HepG2 (cell line): Measurements from ENCODE around the gene SBNO2. TPM values are rescaled to one million over a fixed set of nuclear protein-coding genes. Genes with fewer than 3 reads are reported as not detected.

ENCODE experiments used
- ATF4 ChIP-seq, 2 experiments: fragments of 450-650 bp in 1 of 2; sonication (generic) in 1 of 2; formaldehyde crosslinking; IDR thresholded peaks; 2 replicates each; pipeline versions ENCODE4 v1.5.0 to v1.8.0; 2020 to 2022; ENCODE audit warnings: mild to moderate bottlenecking in 1 of 2, missing genetic modification reagents in 1 of 2
- CREB1 ChIP-seq, 2 experiments: fragments of 450-650 bp in 1 of 2; IDR thresholded peaks; 2 replicates each; pipeline ENCODE4 v1.6.1; 2016 to 2017; ENCODE audit warnings: control low read depth in 1 of 2, mild to moderate bottlenecking in 1 of 2, missing compliant biosample characterization in 1 of 2, missing genetic modification characterization in 1 of 2
- MLX ChIP-seq: IDR thresholded peaks from 2 replicates; pipeline ENCODE4 v1.6.1; 2016
- NFE2L1 ChIP-seq: sonication (generic); formaldehyde crosslinking; IDR thresholded peaks from 2 replicates; pipeline ENCODE4 v1.4.0; 2020; ENCODE audit warnings: missing genetic modification reagents, mild to moderate bottlenecking, borderline replicate concordance
- NPAS2 ChIP-seq: sonication (generic); formaldehyde crosslinking; IDR thresholded peaks from 2 replicates; pipeline ENCODE4 v1.8.0; 2022; ENCODE audit warnings: mild to moderate bottlenecking, missing genetic modification reagents, borderline replicate concordance
- PCBP1 ChIP-seq: fragments of 200-400 bp; formaldehyde crosslinking; IDR thresholded peaks from 2 replicates; pipeline ENCODE4 v1.6.1; 2017; ENCODE audit warnings: mild to moderate bottlenecking, low read depth, low read length, borderline replicate concordance
- SATB2 ChIP-seq: sonication (generic); formaldehyde crosslinking; IDR thresholded peaks from 2 replicates; pipeline ENCODE4 v1.5.0; 2020; ENCODE audit warnings: missing genetic modification reagents
- SUZ12 ChIP-seq: fragments of 150-350 bp; IDR thresholded peaks from 2 replicates; pipeline ENCODE4 v1.6.1; 2014; ENCODE audit warnings: low read depth, low read length
- TGIF2 ChIP-seq: IDR thresholded peaks from 2 replicates; pipeline ENCODE4 v1.6.1; 2016; ENCODE audit warnings: control low read depth, missing compliant biosample characterization
- ZNF326 ChIP-seq: sonication (generic); formaldehyde crosslinking; IDR thresholded peaks from 2 replicates; pipeline ENCODE4 v1.4.0; 2020; ENCODE audit warnings: missing genetic modification reagents, borderline replicate concordance
- ZXDC ChIP-seq: sonication (generic); formaldehyde crosslinking; IDR thresholded peaks from 2 replicates; pipeline ENCODE4 v1.5.0; 2020; ENCODE audit warnings: mild to moderate bottlenecking, missing genetic modification reagents
- polyA plus RNA-seq, 8 experiments: library from polyadenylated mRNA; depleted of rRNA in 3 of 8; stranded (reverse) in 7 of 8; unstranded in 1 of 8; fragments of >200 nt; fragmentation: Illumina TruSeq in 4 of 8; extraction: Trizol in 4 of 8; gene quantifications; 2 replicates each; pipeline versions ENCODE4 v1.2.1 to v1.2.3, GENCODE V29; 2011 to 2016; ENCODE audit warnings: low read depth in 4 of 8, missing spikeins in 1 of 8, mixed read lengths in 1 of 8; ENCODE audit not compliant: insufficient read depth in 1 of 8
- total RNA-seq, 5 experiments: library from RNA; depleted of rRNA; stranded (reverse); fragments of >200 nt; fragmentation: Illumina TruSeq; extraction: Trizol; gene quantifications; 2 replicates each; pipeline ENCODE4 v1.2.3, GENCODE V29; 2016; ENCODE audit warnings: low read depth in 1 of 5
- TF ChIP-seq, protein P1 (sequence below): sonication (generic); formaldehyde crosslinking; IDR thresholded peaks from 2 replicates; pipeline ENCODE4 v1.4.0; 2020; ENCODE audit warnings: missing genetic modification reagents, borderline replicate concordance
- TF ChIP-seq, protein P2 (sequence below): sonication (generic); formaldehyde crosslinking; IDR thresholded peaks from 2 replicates; pipeline ENCODE4 v1.4.0; 2020; ENCODE audit warnings: missing genetic modification reagents
- TF ChIP-seq, protein P3 (sequence below): sonication (generic); formaldehyde crosslinking; IDR thresholded peaks from 2 replicates; pipeline ENCODE4 v1.5.1; 2020; ENCODE audit warnings: mild to moderate bottlenecking, missing genetic modification reagents, moderate library complexity

Gene SBNO2
- total and polyA plus RNA-seq, 2 of the 13 experiments (the other 11 are each of a cell fraction or from before 2014, with no cell fraction given): 8.6 to 10.4 TPM

DNA sequence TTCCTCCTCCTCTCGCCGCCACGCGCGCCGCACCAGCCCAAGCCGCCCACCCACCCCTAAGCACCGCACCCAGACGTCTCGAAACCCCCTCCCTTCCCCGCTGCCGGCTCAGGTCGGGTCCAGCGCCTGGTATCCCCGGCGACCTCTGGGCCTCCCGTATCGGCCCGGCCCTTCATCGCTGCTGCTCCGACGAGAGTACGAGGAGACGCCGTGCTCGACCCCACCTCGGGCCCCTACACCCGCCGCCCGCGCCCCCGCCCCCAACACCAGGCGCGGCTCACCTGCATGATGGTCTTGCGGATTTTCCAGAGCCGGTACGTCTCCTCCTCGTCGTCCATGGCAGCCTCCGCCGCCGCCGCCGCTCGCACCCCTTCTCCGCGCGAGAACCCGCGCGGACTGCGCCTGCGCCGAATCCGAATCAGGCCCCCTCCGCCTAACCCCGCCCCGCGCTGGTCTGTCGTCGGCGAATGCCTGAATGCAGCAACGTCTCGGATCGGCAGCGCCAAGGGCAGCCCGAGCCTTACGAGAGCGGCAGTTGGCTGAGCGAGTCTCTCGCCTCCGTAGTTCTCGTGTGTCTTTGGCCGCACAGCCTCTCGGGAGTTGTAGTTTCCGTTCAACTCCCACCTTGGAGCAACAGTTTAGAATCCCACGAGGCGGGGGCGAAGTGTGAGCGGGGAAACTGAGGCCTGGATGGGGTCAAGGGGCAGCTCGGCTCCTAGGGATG lies 78.9 kb downstream of the SBNO2 start, which contains the start of gene POLR2E (continued):
- TF ChIP-seq MLX (CRISPR knock-in tag) (no peak), ZNF326 (no peak), ZXDC (no peak), CREB1 (IDR thresholded peaks at IDR 0.05) (peak; percentile 69), CREB1 (CRISPR knock-in tag; IDR thresholded peaks at IDR 0.05) (no peak; the same call in 1 of the 2 replicates), NFE2L1 (CRISPR knock-in tag) (no peak), SUZ12 (peak; percentile 79), TGIF2 (0 out of 2 replicates have a peak, but pooled peaks have one; percentile 43), PCBP1 (0 out of 2 replicates have a peak, but pooled peaks have one; percentile 52), SATB2 (CRISPR knock-in tag) (no peak), NPAS2 (CRISPR knock-in tag) (no peak), ATF4 (CRISPR knock-in tag; IDR thresholded peaks at IDR 0.05) (peak in 1 of 2 experiments; percentile 32; a peak in 1 of 4 replicates)
- TF ChIP-seq, protein P1, sequence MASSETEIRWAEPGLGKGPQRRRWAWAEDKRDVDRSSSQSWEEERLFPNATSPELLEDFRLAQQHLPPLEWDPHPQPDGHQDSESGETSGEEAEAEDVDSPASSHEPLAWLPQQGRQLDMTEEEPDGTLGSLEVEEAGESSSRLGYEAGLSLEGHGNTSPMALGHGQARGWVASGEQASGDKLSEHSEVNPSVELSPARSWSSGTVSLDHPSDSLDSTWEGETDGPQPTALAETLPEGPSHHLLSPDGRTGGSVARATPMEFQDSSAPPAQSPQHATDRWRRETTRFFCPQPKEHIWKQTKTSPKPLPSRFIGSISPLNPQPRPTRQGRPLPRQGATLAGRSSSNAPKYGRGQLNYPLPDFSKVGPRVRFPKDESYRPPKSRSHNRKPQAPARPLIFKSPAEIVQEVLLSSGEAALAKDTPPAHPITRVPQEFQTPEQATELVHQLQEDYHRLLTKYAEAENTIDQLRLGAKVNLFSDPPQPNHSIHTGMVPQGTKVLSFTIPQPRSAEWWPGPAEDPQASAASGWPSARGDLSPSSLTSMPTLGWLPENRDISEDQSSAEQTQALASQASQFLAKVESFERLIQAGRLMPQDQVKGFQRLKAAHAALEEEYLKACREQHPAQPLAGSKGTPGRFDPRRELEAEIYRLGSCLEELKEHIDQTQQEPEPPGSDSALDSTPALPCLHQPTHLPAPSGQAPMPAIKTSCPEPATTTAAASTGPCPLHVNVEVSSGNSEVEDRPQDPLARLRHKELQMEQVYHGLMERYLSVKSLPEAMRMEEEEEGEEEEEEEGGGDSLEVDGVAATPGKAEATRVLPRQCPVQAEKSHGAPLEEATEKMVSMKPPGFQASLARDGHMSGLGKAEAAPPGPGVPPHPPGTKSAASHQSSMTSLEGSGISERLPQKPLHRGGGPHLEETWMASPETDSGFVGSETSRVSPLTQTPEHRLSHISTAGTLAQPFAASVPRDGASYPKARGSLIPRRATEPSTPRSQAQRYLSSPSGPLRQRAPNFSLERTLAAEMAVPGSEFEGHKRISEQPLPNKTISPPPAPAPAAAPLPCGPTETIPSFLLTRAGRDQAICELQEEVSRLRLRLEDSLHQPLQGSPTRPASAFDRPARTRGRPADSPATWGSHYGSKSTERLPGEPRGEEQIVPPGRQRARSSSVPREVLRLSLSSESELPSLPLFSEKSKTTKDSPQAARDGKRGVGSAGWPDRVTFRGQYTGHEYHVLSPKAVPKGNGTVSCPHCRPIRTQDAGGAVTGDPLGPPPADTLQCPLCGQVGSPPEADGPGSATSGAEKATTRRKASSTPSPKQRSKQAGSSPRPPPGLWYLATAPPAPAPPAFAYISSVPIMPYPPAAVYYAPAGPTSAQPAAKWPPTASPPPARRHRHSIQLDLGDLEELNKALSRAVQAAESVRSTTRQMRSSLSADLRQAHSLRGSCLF (CRISPR knock-in tag): no peak
- TF ChIP-seq, protein P2, sequence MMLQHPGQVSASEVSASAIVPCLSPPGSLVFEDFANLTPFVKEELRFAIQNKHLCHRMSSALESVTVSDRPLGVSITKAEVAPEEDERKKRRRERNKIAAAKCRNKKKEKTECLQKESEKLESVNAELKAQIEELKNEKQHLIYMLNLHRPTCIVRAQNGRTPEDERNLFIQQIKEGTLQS: no peak
- TF ChIP-seq, protein P3, sequence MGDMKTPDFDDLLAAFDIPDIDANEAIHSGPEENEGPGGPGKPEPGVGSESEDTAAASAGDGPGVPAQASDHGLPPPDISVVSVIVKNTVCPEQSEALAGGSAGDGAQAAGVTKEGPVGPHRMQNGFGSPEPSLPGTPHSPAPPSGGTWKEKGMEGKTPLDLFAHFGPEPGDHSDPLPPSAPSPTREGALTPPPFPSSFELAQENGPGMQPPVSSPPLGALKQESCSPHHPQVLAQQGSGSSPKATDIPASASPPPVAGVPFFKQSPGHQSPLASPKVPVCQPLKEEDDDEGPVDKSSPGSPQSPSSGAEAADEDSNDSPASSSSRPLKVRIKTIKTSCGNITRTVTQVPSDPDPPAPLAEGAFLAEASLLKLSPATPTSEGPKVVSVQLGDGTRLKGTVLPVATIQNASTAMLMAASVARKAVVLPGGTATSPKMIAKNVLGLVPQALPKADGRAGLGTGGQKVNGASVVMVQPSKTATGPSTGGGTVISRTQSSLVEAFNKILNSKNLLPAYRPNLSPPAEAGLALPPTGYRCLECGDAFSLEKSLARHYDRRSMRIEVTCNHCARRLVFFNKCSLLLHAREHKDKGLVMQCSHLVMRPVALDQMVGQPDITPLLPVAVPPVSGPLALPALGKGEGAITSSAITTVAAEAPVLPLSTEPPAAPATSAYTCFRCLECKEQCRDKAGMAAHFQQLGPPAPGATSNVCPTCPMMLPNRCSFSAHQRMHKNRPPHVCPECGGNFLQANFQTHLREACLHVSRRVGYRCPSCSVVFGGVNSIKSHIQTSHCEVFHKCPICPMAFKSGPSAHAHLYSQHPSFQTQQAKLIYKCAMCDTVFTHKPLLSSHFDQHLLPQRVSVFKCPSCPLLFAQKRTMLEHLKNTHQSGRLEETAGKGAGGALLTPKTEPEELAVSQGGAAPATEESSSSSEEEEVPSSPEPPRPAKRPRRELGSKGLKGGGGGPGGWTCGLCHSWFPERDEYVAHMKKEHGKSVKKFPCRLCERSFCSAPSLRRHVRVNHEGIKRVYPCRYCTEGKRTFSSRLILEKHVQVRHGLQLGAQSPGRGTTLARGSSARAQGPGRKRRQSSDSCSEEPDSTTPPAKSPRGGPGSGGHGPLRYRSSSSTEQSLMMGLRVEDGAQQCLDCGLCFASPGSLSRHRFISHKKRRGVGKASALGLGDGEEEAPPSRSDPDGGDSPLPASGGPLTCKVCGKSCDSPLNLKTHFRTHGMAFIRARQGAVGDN (CRISPR knock-in tag): peak; percentile 82
